HK-2 (cell line): ENCODE data around the gene FSCB.
"Not testable (repeated sequence)": the region's sequence is repeated elsewhere in the genome, so short reads cannot be mapped to it uniquely, and the experiment has no call there.

Experiments
- DNase-seq: peaks from one replicate; pipeline ENCODE4 v3.0.0-alpha.2; 2018; ENCODE audit not compliant: unreplicated experiment

FSCB gene, protein sequence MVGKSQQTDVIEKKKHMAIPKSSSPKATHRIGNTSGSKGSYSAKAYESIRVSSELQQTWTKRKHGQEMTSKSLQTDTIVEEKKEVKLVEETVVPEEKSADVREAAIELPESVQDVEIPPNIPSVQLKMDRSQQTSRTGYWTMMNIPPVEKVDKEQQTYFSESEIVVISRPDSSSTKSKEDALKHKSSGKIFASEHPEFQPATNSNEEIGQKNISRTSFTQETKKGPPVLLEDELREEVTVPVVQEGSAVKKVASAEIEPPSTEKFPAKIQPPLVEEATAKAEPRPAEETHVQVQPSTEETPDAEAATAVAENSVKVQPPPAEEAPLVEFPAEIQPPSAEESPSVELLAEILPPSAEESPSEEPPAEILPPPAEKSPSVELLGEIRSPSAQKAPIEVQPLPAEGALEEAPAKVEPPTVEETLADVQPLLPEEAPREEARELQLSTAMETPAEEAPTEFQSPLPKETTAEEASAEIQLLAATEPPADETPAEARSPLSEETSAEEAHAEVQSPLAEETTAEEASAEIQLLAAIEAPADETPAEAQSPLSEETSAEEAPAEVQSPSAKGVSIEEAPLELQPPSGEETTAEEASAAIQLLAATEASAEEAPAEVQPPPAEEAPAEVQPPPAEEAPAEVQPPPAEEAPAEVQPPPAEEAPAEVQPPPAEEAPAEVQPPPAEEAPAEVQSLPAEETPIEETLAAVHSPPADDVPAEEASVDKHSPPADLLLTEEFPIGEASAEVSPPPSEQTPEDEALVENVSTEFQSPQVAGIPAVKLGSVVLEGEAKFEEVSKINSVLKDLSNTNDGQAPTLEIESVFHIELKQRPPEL

DNA sequence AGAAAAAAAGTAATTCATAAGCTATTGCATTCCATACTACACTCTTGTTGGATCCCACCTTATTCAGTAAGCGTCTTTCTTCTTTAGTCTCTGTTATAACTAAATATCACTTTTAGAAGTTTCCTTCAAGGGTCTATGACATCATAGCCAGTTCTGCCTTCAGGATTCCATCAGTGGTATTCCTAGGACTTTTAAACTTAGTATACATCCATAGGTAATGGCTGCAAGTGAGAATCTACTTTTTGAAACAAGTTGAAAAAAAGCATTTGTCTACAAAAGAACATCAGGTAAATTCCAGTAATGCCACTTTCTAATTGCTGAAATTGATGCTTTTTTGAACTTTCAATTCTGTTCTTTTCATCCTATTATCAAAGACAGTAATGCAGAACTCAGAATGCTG lies at the start of gene FSCB:
Gene FSCB, minus strand, starts transcription at position 101 of the 400 bp plus-strand sequence. CDS start 296 bp downstream, outside the sequence.
- DNase-seq: no peak

DNA sequence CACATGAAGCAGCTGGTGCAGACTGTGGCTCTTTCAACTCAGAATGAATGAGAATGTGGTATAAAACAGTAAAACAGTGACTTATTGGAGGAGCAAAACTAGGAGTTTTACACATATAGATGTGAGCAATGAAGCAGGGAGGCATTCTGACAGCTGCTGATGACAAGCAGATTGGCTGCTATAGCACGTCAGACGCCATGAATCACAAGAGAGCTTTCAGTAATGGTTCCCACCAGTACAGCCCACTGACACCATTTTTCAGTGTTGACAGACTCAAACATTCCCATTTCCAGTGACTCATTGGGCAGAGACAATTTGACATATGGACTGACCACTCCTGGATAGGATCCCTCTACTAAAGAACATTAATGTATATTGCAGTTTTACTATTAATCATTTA lies 24.6 kb upstream of the FSCB start:
- no peak for DNase-seq

DNA sequence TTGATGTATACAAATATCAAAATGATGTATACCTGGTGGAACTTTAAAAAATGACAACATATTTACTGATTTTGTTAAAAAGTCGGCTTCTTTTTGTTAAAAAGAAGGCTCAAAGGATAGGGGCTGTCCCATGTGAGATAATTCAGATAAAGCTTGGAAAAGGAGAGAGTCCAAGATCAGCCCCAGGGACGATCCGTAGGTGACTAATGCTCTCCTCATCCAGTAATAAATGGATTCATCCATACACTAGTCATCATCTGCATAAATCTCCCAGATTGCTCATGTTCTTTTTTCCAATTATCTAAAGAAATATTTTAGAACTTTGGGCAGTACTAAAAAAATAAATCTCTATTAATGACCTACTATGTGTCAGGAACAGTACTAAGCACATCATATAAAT lies 23.4 kb upstream of the FSCB start:
- DNase-seq: no peak

DNA sequence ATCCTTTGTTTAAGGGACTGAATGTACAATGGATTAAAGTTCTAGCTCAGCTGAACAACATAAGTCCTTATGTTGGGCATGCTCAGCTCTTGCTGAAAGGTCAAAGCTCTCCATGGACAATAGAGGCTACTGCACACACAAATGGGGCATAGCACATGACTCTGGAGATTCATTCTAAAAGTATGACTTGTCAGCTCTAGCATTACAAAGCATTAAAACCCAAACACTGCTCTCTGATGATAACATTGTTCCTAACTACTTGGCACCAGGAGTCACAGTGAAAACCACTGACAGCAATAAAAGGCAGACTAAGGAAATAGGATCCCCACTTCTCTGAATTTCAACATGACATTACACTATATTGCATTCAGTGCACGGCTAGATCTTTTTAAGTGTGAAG lies 21.9 kb upstream of the FSCB start:
- no peak for DNase-seq

DNA sequence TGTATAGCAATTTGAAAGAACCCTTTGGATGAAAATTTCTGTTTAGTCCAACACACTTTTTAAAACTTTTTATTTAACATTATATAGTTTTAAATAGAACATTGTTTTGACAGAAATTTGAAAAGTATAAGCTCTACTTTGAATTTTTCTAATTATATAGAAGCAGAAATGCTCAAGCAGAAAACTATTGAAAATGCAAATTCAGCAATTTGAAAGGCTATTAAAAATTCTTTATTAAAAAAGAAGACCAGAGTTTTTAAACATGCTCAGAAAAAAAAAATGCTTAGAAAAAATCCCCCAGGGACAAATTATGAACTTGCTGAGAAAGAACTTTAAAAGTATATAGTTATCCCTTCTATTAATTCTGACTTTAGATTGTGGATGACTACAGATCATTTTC lies 21.1 kb upstream of the FSCB start:
- DNase-seq: no peak

DNA sequence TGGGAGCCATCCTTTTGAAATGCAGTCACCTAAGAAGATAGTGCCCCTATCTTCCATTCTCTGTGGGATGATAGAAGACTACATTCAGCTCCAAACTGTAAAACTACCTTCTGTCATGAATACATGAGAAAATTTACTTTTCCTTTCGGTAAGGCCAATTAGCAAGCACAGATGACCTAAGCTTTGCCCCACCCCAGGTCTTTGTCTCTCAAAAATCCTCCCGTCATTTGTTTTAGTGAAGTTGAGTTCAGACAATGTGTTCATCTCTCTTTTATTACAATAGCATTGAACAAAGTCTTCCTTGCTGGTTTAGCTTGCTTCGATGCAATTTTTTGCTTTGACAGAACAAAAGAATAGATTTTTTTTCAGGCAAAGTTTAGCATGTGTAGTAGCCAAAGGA lies 18.2 kb upstream of the FSCB start:
- DNase-seq: no peak

DNA sequence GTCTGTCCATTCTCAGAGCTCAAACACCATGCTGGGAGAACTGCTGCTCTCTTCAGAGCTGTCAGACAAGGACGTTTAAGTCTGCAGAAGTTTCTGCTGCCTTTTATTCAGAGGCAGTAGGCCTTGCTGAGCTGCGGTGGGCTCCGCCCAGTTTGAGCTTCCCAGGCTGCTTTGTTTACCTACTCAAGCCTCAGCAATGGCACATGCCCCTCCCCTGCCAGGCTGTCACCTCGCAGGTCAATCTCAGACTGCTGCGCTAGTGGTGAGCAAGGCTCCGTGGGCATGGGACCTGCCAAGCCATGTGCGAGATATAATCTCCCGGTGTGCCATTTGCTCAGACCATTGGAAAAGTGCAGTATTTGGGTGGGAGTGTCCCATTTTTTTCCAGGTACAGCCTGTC lies 8.6 kb upstream of the FSCB start:
- DNase-seq: not testable (repeated sequence)

DNA sequence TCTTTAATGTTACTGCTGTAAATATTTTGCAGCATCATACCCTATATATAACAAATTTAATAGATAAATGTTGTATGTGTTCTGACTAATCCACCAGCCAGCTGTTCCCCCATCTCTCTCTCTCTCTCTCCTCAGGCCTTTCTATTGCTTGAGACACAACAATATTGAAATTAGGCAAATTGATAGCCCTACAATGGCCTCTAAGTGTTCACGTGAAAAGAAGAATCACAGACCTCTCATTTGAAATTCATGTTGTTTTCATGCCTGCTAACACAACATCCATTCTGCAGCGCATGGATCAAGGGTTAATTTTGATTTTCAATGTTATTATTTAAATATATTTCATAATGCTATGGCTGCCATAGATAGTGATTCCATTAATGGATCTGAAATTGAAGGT lies 1.8 kb upstream of the FSCB start:
- no peak for DNase-seq

DNA sequence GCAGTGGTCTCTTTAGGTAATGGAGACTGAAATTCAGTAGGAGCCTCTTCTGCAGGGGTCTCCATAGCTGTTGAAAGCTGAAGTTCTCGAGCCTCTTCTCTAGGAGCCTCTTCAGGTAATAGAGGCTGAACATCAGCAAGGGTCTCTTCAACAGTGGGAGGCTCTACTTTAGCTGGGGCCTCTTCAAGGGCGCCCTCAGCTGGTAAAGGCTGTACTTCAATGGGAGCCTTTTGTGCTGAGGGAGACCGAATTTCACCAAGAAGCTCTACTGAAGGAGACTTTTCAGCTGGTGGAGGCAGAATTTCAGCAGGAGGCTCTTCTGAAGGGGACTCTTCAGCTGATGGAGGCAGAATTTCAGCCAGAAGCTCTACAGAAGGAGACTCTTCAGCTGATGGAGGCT lies 1.5 kb downstream of the FSCB start:
- no peak for DNase-seq

DNA sequence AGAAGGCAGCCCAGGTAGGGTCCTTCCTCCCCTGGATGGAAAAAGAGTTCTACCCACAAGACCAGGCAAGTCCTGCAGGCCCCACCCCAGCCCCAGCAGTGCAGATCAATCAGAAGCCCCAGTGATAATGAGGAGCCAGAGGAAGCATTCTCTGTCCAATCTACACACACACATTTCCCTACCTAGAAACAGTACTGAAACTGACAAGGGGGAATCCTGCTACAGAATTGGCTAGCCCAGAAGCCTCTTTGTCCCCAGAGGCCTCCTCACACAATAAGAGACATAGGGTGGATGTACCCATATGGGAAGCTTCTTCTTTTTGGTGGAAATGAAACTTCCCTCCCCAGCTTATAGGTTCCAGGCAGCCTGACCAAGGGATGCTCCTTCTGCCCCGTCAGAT lies 9.9 kb downstream of the FSCB start:
- no peak for DNase-seq

DNA sequence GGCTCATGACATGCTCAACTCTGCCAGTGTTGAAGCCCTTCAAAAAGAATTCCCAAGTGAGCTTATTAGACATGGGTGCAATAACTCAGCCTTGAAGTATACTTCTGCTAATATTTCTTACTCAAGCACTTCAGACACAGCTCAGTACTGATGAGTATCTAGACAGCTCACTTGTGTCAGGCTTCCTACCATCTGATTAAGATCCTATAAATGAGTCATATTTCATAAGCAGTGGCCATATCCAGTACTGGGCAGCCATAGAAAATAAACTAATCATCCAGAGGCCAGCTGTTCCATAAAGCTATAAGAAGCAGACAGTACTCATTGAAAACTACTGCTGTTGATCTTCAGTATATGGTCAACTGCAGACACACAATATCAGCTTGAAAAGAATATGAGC lies 12.9 kb downstream of the FSCB start:
- DNase-seq: no peak

DNA sequence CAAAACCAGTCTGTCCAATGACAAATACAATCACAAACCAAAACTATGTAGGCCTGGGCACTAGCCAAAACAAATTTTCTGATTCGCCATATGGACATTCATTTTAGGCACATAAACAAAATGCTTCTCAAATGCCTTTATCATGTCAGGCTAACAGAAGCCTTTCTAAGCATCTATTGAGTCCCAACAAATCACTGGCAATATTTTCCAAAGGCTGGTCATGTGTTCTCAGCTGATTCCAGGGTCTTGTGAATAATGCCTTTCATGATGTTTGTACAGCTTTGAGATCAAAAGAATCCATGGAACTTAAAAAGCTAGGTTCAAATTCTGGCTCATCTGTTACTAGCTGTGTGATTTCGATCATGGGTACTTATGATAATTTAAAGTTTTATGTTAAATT lies 16.1 kb downstream of the FSCB start:
- DNase-seq: no peak

DNA sequence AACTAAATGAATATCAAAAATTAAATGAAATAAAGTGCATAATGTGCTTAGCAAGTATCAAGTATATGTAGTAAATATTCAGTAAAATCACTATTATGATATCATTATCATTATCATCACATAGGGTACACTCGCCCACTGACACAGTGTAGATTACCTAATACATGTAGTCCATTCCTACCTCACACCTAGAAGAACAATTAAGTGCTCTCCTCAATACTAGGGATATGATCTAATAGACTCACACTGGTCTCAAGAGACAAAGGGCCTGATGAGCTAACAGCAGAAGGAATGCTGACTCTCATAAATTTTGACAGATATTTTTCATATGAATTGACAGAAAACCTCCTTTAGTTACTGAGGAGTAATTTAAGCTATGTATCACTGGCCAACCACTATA lies 29.1 kb downstream of the FSCB start:
- DNase-seq: no peak

DNA sequence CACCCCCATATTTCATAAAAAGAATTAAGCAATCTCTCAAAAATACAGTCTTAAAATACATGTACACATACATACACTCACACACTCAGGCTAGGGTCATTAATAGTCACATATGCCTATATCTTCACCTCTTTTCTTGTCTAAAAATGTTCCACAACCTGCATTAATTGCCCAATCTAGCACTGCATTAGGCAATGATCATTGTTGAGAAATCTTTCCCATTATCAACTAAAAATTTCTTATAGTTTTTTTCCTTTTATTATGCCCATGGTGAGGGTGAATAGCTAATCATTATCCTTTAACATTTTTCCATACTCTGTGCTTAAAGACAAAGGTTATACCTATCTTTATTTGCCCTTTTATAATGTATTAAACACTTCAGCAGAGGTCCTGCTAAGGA lies 38.3 kb downstream of the FSCB start:
- no peak for DNase-seq

DNA sequence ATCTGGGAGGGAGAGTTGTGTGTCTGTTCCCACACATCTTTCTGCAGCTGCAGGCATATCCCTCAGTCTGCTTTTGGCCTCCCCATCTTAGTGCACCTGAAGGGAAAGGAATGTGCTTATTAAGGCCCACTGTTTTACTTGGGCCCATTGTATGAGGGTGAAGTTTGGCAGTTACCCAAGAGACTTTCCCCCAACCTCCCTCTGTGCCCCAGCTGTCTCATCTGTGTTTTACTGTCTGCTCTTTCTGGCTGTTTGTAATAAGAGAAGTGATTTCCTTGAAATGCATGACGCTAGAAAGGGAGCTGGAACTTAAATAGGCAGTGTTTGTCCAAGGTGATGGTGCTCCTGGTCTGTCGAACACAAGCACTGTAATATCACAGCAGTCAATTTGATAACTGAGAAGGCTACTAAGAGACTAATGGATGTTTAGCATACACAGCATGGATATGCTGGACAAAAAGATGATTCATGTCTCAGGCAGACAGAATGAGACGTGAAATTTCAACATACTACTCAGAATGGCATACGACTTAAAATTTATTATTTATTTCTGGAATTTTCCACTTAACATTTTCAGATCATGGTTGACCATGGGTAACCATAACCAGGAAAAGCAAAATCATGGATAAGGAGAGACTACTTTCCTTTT lies 43.6 kb downstream of the FSCB start:
- DNase-seq: no peak

DNA sequence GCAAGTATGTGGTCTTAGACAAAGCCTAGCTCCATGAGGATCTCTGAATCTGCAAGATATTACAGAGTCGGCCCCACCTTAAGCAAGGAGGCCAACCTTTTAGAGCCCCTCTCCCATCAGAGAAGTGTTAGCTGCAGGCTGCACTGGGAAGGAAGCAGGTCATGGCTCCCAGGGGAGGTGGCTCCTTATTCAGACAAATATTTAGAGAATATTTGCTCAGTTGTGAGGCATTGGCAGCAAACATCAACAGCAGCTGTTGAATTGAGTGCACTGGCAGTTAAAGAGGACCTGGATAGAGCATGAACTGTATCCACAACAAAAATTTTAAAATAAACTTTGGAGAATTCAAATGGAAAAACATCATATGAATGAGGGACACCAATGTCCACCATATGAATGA lies 44.7 kb downstream of the FSCB start:
- DNase-seq: no peak

DNA sequence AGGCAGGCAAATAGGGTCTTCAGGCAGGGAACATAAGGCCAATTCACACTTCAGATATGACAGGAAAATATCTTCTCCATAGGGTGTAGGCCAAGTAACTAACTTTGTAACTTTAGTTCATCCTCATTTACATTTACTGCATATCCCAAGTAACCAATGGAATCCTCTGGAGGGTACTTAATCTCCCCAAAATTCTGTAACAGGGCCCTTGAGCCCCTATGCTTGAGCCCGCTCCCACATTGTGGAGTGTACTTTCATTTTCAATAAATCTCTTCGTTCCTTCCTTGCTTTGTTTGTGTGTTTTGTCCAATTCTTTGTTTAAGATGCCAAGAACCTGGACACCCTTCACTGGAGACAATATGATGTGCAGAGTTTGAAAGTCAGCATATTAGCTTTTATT lies 45.3 kb downstream of the FSCB start:
- no peak for DNase-seq
